HUES64 (cell line): ENCODE results near the gene SFXN3.

Experiments used
- H3K27ac ChIP-seq: 2 replicates; pipeline ENCODE4 v1.7.0; 2013; ENCODE audit warnings: low read depth, low read length, inconsistent platforms
- H3K27me3 ChIP-seq: 2 replicates; pipeline ENCODE4 v1.6.1; 2013; ENCODE audit warnings: mild to moderate bottlenecking, low read length; ENCODE audit not compliant: insufficient read depth
- H3K36me3 ChIP-seq: 2 replicates; pipeline ENCODE4 v1.6.1; 2013; ENCODE audit warnings: mild to moderate bottlenecking, low read length; ENCODE audit not compliant: insufficient read depth
- H3K4me1 ChIP-seq: 2 replicates; pipeline ENCODE4 v1.6.1; 2013; ENCODE audit warnings: mild to moderate bottlenecking, low read length, moderate library complexity; ENCODE audit not compliant: insufficient read depth
- H3K4me3 ChIP-seq: 2 replicates; pipeline ENCODE4 v1.5.1; 2013; ENCODE audit warnings: mild to moderate bottlenecking, low read length, moderate library complexity
- H3K9ac ChIP-seq: 2 replicates; pipeline ENCODE4 v1.6.1; 2013; ENCODE audit warnings: mild to moderate bottlenecking, low read depth, low read length
- H3K9me3 ChIP-seq: 2 replicates; pipeline ENCODE4 v1.6.1; 2013; ENCODE audit warnings: low read depth, low read length; ENCODE audit not compliant: insufficient read depth
- whole genome bisulfite sequencing: fragments of 150-250, 120-280 bp; methylation state at CpG from one replicate; pipeline ENCODE4 v1.1.7; 2013; ENCODE audit warnings: missing lambda C conversion rate; 5-methylcytosine and 5-hydroxymethylcytosine counted together

The SFXN3 gene

GRCh38 chr10:101072923-101073322 lies 41.9 kb downstream of the SFXN3 start:
- peaks cover 70% of the 10 kb centered on the region for H3K27me3 ChIP-seq
- peaks cover 3% of the 10 kb centered on the region; the same call in 1 of the 2 replicates for H3K4me1 ChIP-seq
- no peaks in the 10 kb centered on the region for H3K36me3 ChIP-seq
- WGBS, result 77% methylated on average over 9 of the region's 9 CpGs
- no peak overlapping the region for H3K27ac ChIP-seq
- H3K9me3 ChIP-seq, result no peaks in the 10 kb centered on the region
- H3K9ac ChIP-seq, result no peak overlapping the region
- H3K4me3 ChIP-seq, result no peak overlapping the region

DNA sequence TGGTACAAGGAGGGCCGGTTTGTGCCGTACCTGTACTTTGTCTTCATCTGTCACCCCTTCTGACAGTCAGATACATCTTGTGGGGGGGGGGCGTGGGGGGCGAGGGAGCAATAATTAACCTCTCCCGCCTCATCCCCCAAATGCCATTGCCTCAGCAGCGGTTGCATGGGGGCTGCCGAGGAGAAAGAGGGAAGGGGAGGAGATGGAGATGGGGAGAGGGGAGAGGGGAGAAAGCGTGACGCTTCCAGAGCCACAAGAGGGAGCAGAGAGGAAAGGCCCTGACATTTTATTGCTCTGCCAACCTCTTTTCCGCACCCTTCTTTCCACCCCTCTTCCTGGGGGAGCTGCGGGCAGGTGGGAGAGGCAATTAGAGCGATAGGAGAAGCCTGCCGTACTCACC lies 42.6 kb downstream of the SFXN3 start:
- H3K4me3 ChIP-seq, result peak overlapping the region; percentile 32
- H3K4me1 ChIP-seq, result peaks cover 3% of the 10 kb centered on the region; the same call in 1 of the 2 replicates
- H3K27me3 ChIP-seq, result peaks cover 77% of the 10 kb centered on the region

GRCh38 chr10:101075775-101076174 lies 44.7 kb downstream of the SFXN3 start:
- H3K9me3 ChIP-seq, result no peaks in the 10 kb centered on the region
- H3K36me3 ChIP-seq, result no peaks in the 10 kb centered on the region
- no peak overlapping the region for H3K27ac ChIP-seq
- H3K4me3 ChIP-seq, result no peak overlapping the region
- peaks cover 3% of the 10 kb centered on the region; the same call in 1 of the 2 replicates for H3K4me1 ChIP-seq
- WGBS, result 10% methylated on average over 3 of the region's 4 CpGs
- no peak overlapping the region for H3K9ac ChIP-seq
- H3K27me3 ChIP-seq, result peaks cover 89% of the 10 kb centered on the region

More for the DNA sequence above, 42.6 kb downstream of the SFXN3 start:
- 3% methylated on average over 4 of the region's 13 CpGs for WGBS
- no peak overlapping the region for H3K9ac ChIP-seq
- H3K9me3 ChIP-seq, result no peaks in the 10 kb centered on the region
- H3K36me3 ChIP-seq, result no peaks in the 10 kb centered on the region
- no peak overlapping the region for H3K27ac ChIP-seq

DNA sequence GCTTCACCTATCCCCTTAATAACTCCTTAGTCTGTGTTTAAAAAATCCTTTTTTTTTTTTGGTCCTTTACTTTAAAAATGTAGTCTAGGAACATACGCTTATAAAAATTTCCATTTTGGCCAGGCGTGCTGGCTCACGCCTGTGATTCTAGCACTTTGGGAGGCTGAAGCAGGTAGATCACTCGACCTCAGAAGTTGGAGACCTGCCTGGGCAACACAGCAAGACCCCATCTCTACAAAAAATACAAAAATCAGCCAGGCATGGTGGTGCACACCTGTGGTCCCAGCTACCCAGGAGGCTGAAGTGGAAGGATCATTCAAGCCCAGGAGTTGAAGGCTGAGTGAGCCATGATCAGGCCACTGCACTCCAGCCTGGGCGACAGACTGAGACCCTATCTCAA lies 45.6 kb downstream of the SFXN3 start:
- Histone ChIP-seq H3K4me1 (peaks cover 3% of the 10 kb centered on the region; the same call in 1 of the 2 replicates), H3K4me3 (no peak overlapping the region), H3K9ac (no peak overlapping the region), H3K27me3 (peaks cover 89% of the 10 kb centered on the region), H3K36me3 (no peaks in the 10 kb centered on the region), H3K9me3 (no peaks in the 10 kb centered on the region), H3K27ac (no peak overlapping the region)
- WGBS, result 91% methylated on average over 5 of the region's 5 CpGs

GRCh38 chr10:101079874-101080273 lies 48.8 kb downstream of the SFXN3 start:
- no peaks in the 10 kb centered on the region for H3K9me3 ChIP-seq
- no peaks in the 10 kb centered on the region for H3K36me3 ChIP-seq
- peaks cover 3% of the 10 kb centered on the region; the same call in 1 of the 2 replicates for H3K4me1 ChIP-seq
- 92% methylated on average over 1 of the region's 1 CpG for WGBS
- H3K9ac ChIP-seq, result no peak overlapping the region
- peaks cover 85% of the 10 kb centered on the region for H3K27me3 ChIP-seq
- no peak overlapping the region for H3K4me3 ChIP-seq
- no peak overlapping the region for H3K27ac ChIP-seq

- Histone ChIP-seq H3K4me3 (no peak overlapping the region), H3K36me3 (no peaks in the 10 kb centered on the region), H3K9me3 (no peaks in the 10 kb centered on the region), H3K27ac (no peak overlapping the region), H3K4me1 (no peaks in the 10 kb centered on the region), H3K27me3 (peaks cover 85% of the 10 kb centered on the region), H3K9ac (no peak overlapping the region)
- WGBS, result 39% methylated on average over 5 of the region's 5 CpGs
Measured at GRCh38 chr10:101080933-101081931, 50.2 kb downstream of the SFXN3 start.

GRCh38 chr10:101085846-101086245 lies 54.8 kb downstream of the SFXN3 start:
- Histone ChIP-seq H3K9ac (no peak overlapping the region), H3K36me3 (no peaks in the 10 kb centered on the region), H3K4me3 (no peak overlapping the region), H3K27me3 (peaks cover 78% of the 10 kb centered on the region), H3K4me1 (no peaks in the 10 kb centered on the region), H3K27ac (no peak overlapping the region), H3K9me3 (no peaks in the 10 kb centered on the region)
- WGBS, result 89% methylated on average over 6 of the region's 6 CpGs

DNA sequence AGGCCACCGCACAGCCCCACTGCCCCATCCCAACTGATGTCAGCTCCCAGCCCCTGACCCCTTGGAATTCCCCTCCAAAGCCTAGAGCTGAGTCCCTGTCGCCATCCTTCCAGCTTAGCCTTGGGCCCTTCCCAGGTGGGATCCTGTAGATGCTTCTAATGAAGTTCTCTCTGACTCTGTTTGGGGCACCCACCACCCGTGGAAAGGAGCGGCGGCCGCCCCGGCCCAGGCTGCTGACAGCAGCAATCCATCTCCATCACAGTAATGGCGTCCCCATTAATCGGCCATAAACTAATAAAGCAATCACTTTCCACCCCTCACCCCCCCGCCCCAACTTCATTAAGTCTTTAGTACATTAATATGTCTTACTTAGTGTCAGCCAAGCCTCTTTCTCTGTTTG lies 56.3 kb downstream of the SFXN3 start:
- H3K36me3 ChIP-seq, result no peaks in the 10 kb centered on the region
- no peak overlapping the region for H3K4me3 ChIP-seq
- no peaks in the 10 kb centered on the region for H3K4me1 ChIP-seq
- 92% methylated on average over 9 of the region's 10 CpGs for WGBS
- H3K27ac ChIP-seq, result no peak overlapping the region
- H3K9me3 ChIP-seq, result no peaks in the 10 kb centered on the region
- H3K27me3 ChIP-seq, result peaks cover 81% of the 10 kb centered on the region
- no peak overlapping the region for H3K9ac ChIP-seq

GRCh38 chr10:101087965-101088364 lies 56.9 kb downstream of the SFXN3 start:
- H3K27ac ChIP-seq, result no peak overlapping the region
- no peak overlapping the region for H3K9ac ChIP-seq
- no peaks in the 10 kb centered on the region for H3K36me3 ChIP-seq
- H3K27me3 ChIP-seq, result peaks cover 80% of the 10 kb centered on the region
- H3K9me3 ChIP-seq, result no peaks in the 10 kb centered on the region
- 85% methylated on average over 14 of the region's 14 CpGs for WGBS
- H3K4me1 ChIP-seq, result peaks cover 2% of the 10 kb centered on the region; the same call in 1 of the 2 replicates
- H3K4me3 ChIP-seq, result no peak overlapping the region

DNA sequence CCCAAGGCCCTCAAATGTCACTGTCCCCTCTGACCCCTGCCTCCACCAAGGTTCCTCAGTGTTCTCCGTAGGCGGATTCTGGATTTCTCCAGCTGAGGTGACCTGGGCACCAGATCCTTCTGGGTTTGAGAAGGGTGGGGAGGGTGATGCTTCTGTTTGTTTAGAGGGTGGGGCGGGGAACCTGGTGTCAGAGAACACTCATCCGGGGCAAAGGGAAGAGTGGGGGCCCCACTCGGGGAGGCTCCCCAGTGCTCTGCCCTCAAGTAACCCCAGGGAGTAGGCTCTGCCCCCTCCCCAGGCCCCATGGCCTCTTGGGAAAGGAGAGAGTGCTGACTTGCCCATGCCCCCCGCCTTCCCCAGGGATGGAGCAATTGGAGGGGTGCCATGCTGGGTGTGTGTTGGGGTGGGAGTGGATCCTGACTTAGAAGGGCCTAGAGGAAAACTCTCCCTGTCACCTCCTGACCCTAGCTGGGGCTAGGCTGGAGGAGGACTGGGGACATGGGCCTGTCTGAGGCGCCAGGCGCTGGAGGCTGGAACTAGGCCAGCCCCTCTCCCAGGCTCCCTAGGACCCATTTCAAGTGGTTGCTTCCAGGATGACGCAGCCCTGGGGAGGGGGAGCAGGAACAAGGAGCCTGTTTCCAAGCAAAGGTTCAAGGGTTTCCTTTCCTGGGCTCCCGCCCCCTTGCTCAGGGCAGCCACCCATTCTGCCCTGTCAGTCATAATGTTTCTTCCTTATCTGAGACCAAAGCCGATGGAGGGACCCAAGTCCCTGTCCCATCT lies 58.7 kb downstream of the SFXN3 start:
- WGBS, result 87% methylated on average over 11 of the region's 11 CpGs
- peaks cover 69% of the 10 kb centered on the region for H3K27me3 ChIP-seq

DNA sequence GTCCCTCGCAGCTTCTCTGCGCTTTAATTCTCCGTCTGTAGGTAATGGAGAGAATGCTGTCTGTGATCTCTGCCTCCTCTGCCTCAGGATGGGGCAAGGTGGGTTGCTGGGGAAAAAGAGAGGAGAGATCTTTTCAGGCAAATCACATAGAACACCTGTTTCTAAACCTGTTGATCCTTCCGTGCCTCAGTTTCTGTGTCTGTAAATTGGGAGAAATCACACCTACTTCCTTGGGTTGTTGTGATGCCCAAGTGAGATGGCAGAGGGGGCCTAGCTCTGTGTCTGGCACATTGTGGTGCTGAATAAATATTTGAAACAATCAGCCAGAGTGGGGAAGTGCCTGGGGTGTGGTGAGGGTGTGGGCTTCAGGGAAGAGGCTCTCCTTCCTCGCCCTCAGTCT lies 59.6 kb downstream of the SFXN3 start:
- no peak overlapping the region for H3K9ac ChIP-seq
- H3K27ac ChIP-seq, result no peak overlapping the region
- H3K9me3 ChIP-seq, result no peaks in the 10 kb centered on the region
- peaks cover 60% of the 10 kb centered on the region for H3K27me3 ChIP-seq
- H3K36me3 ChIP-seq, result no peaks in the 10 kb centered on the region
- 96% methylated on average over 4 of the region's 5 CpGs for WGBS
- H3K4me1 ChIP-seq, result peaks cover 3% of the 10 kb centered on the region
- H3K4me3 ChIP-seq, result no peak overlapping the region

More for the DNA sequence above, 58.7 kb downstream of the SFXN3 start:
- no peaks in the 10 kb centered on the region for H3K36me3 ChIP-seq
- no peak overlapping the region for H3K4me3 ChIP-seq
- H3K9ac ChIP-seq, result no peak overlapping the region
- no peaks in the 10 kb centered on the region for H3K9me3 ChIP-seq
- H3K4me1 ChIP-seq, result peaks cover 3% of the 10 kb centered on the region; the same call in 1 of the 2 replicates
- H3K27ac ChIP-seq, result no peak overlapping the region
